ENCODE measurements around the gene ARHGAP15. TPM values are rescaled to one million over a fixed set of nuclear protein-coding genes. Genes with fewer than 3 reads are reported as not detected.

The ARHGAP15 gene
- total RNA-seq, 1 experiment from 2014 or later: 0.41 TPM

GRCh38 chr2:143284087-143284675, 155.0 kb downstream of the ARHGAP15 start:
- DNase-seq (ENCODE audit: low read depth, low spot score): no peak
- TF ChIP-seq SIN3A (IDR thresholded peaks at IDR 0.05; ENCODE audit: borderline replicate concordance, insufficient read depth, low read depth, low read length) (no peak), TCF7L2 (IDR thresholded peaks at IDR 0.05; ENCODE audit: low read depth, low read length) (no peak), REST (IDR thresholded peaks at IDR 0.05; ENCODE audit: insufficient read depth in 1 of 2, low read depth in 2 of 2, low read length in 1 of 2) (no peak), CTCF (IDR thresholded peaks at IDR 0.05) (peak; percentile 76), POLR2AphosphoS5 (IDR thresholded peaks at IDR 0.05; ENCODE audit: low read depth, low read length) (no peak)
- no peaks in the 10 kb centered on the region for H3K9me3 ChIP-seq (ENCODE audit: control insufficient read depth, insufficient read depth, low read depth, low read length)
- POLR2A ChIA-PET: no interaction called here
- CTCF ChIA-PET: no interaction called here
- ATAC-seq: no peak
- H3K4me3 ChIP-seq (ENCODE audit: low read depth in 2 of 2, low read length in 2 of 2): no peak overlapping the region
- H3K27me3 ChIP-seq (ENCODE audit: control insufficient read depth, insufficient read depth, low read length): no peaks in the 10 kb centered on the region
- H3K36me3 ChIP-seq (ENCODE audit: control insufficient read depth, insufficient read depth, low read length): no peaks in the 10 kb centered on the region
- intact Hi-C loops (cut with micrococcal nuclease; ENCODE audit: unreplicated experiment) (no loop called here), in situ Hi-C loops (cut with HindIII; ENCODE audit: low pct_unique_long_range_greater_than_20kb, low sequenced_read_pairs) (no loop called here)
- H3K4me1 ChIP-seq (ENCODE audit: control insufficient read depth, insufficient read depth, low read length): no peaks in the 10 kb centered on the region
- H3K27ac ChIP-seq (ENCODE audit: low read length): no peak overlapping the region
- no TSS peak for BruUV-seq (replicated peaks)

- in situ Hi-C loops (cut with HindIII; ENCODE audit: low pct_unique_long_range_greater_than_20kb, low sequenced_read_pairs): no loop called here
- BruUV-seq (replicated peaks): no TSS peak
- no peak overlapping the region for H3K4me3 ChIP-seq (ENCODE audit: low read depth in 2 of 2, low read length in 2 of 2)
- no peak for DNase-seq (ENCODE audit: low read depth, low spot score)
- H3K9me3 ChIP-seq (ENCODE audit: control insufficient read depth, insufficient read depth, low read depth, low read length): no peaks in the 10 kb centered on the region
- no peaks in the 10 kb centered on the region; the same call in 1 of the 2 replicates for H3K36me3 ChIP-seq (ENCODE audit: control insufficient read depth, insufficient read depth, low read length)
- H3K4me1 ChIP-seq (ENCODE audit: control insufficient read depth, insufficient read depth, low read length): no peaks in the 10 kb centered on the region
- H3K27me3 ChIP-seq (ENCODE audit: control insufficient read depth, insufficient read depth, low read length): no peaks in the 10 kb centered on the region
- no peak for ATAC-seq
- intact Hi-C loops (cut with micrococcal nuclease; ENCODE audit: unreplicated experiment): no loop called here
- CTCF ChIA-PET: no interaction called here
- no peak overlapping the region for H3K27ac ChIP-seq (ENCODE audit: low read length)
- POLR2A ChIA-PET: no interaction called here
- TF ChIP-seq SIN3A (IDR thresholded peaks at IDR 0.05; ENCODE audit: borderline replicate concordance, insufficient read depth, low read depth, low read length): no peak
- TF ChIP-seq REST (IDR thresholded peaks at IDR 0.05; ENCODE audit: insufficient read depth in 1 of 2, low read depth in 2 of 2, low read length in 1 of 2): no peak
- no peak for TF ChIP-seq CTCF (IDR thresholded peaks at IDR 0.05)
- TF ChIP-seq POLR2AphosphoS5 (IDR thresholded peaks at IDR 0.05; ENCODE audit: low read depth, low read length): no peak
- TF ChIP-seq TCF7L2 (IDR thresholded peaks at IDR 0.05; ENCODE audit: low read depth, low read length): no peak
Measured at GRCh38 chr2:143289025-143289424, 159.8 kb downstream of the ARHGAP15 start.
